Measurements from ENCODE around the gene IL18. TPM values are rescaled to one million over a fixed set of nuclear protein-coding genes. Genes with fewer than 3 reads are reported as not detected.

Gene IL18
- total and polyA plus RNA-seq, 2 experiments from 2014 or later = 0.28 to 1.7 TPM

GRCh38 chr11:112097734-112098528, 66.0 kb downstream of the IL18 start (continued):
- TF ChIP-seq ZNF462 (CRISPR knock-in tag; IDR thresholded peaks at IDR 0.05) (no peak), EZH2 (IDR thresholded peaks at IDR 0.05; ENCODE audit: low read depth, unreplicated experiment) (no peak), STAT1 (IDR thresholded peaks at IDR 0.05; ENCODE audit: unreplicated experiment) (no peak), EZH2phosphoT487 (IDR thresholded peaks at IDR 0.05; ENCODE audit: unreplicated experiment) (no peak), ZNF114 (CRISPR knock-in tag; IDR thresholded peaks at IDR 0.05) (no peak), ZNF331 (CRISPR knock-in tag; IDR thresholded peaks at IDR 0.05; ENCODE audit: low read depth) (no peak), NANOG (IDR thresholded peaks at IDR 0.05; ENCODE audit: borderline replicate concordance) (no peak), ETS1 (IDR thresholded peaks at IDR 0.05) (no peak), REST (IDR thresholded peaks at IDR 0.05; ENCODE audit: unreplicated experiment) (no peak)

Measured in GM23338 (cell line).